Smooth muscle cell (in vitro differentiated cells): ENCODE measurements around the gene EIF4EBP3. TPM values are rescaled to one million over a fixed set of nuclear protein-coding genes. Genes with fewer than 3 reads are reported as not detected.
A peak's percentile ranks its signal among the peaks of the same experiment; 100 is the strongest.

Experiments
- DNase-seq: peaks from one replicate; lab custom pipeline; 2025; ENCODE audit not compliant: unreplicated experiment; lab: John Stamatoyannopoulos, UW
- H2AFZ ChIP-seq: fragments of 200-600 bp; sonication (generic); 2 replicates; pipeline ENCODE4 v1.6.0; 2016; ENCODE audit warnings: antibody characterized with exemption, low read depth, mild to moderate bottlenecking
- H3F3A ChIP-seq: fragments of 200-600 bp; sonication (generic); 2 replicates; pipeline ENCODE4 v1.6.0; 2017; ENCODE audit warnings: antibody characterized with exemption, low read depth
- H3K27ac ChIP-seq: fragments of 200-600 bp; sonication (generic); 2 replicates; pipeline ENCODE4 v1.5.1; 2016; ENCODE audit warnings: low read depth, mild to moderate bottlenecking
- H3K27me3 ChIP-seq: fragments of 200-600 bp; sonication (generic); 2 replicates; pipeline ENCODE4 v1.6.1; 2016; ENCODE audit warnings: low read depth, mild to moderate bottlenecking
- H3K36me3 ChIP-seq: fragments of 200-600 bp; sonication (generic); 2 replicates; pipeline ENCODE4 v1.5.1; 2016; ENCODE audit warnings: low read depth
- H3K4me1 ChIP-seq: fragments of 200-600 bp; sonication (generic); 2 replicates; pipeline ENCODE4 v1.5.1; 2016; ENCODE audit warnings: low read depth
- H3K4me2 ChIP-seq: fragments of 200-600 bp; sonication (generic); 2 replicates; pipeline ENCODE4 v1.6.0; 2016; ENCODE audit warnings: mild to moderate bottlenecking
- H3K4me3 ChIP-seq: fragments of 200-600 bp; sonication (generic); 2 replicates; pipeline ENCODE4 v1.5.1; 2016; ENCODE audit warnings: mild to moderate bottlenecking
- H3K79me2 ChIP-seq: fragments of 200-600 bp; sonication (generic); 2 replicates; pipeline ENCODE4 v1.6.0; 2016; ENCODE audit warnings: low read depth, mild to moderate bottlenecking
- H3K9ac ChIP-seq: fragments of 200-600 bp; sonication (generic); 2 replicates; pipeline ENCODE4 v1.6.0; 2016; ENCODE audit warnings: low read depth
- H3K9me3 ChIP-seq: fragments of 200-600 bp; sonication (generic); replicated peaks from 2 replicates; pipeline ENCODE4 v1.5.1; 2016; ENCODE audit warnings: low read depth
- H4K20me1 ChIP-seq: fragments of 200-600 bp; sonication (generic); 2 replicates; pipeline ENCODE4 v1.6.0; 2016; ENCODE audit warnings: low read depth
- CTCF ChIP-seq: fragments of 200-600 bp; sonication (generic); IDR thresholded peaks from 2 replicates; pipeline ENCODE4 v1.5.1; 2017; ENCODE audit warnings: borderline replicate concordance, mild to moderate bottlenecking, antibody characterized with exemption; ENCODE audit not compliant: insufficient read depth, poor library complexity, severe bottlenecking
- WGBS: methylation state at CpG from one replicate; pipeline ENCODE4 v1.1.7; 2016; ENCODE audit warnings: low lambda C conversion rate; 5-methylcytosine and 5-hydroxymethylcytosine counted together
- polyA plus RNA-seq: library from polyadenylated mRNA; unstranded; fragments of >200 nt; fragmentation: Nextera tagmentation; extraction: Ambion mirVana; gene quantifications from 2 replicates; pipeline ENCODE4 v1.2.1, GENCODE V29; 2016
- total RNA-seq: library from RNA; depleted of rRNA; stranded (reverse); fragments of >200 nt; gene quantifications from 2 replicates; pipeline ENCODE4 v1.2.3, GENCODE V29; 2014

EIF4EBP3 gene
- total and polyA plus RNA-seq, 2 experiments from 2014 or later: 3.4 TPM; not detected in 1

GRCh38 chr5:140561753-140562523, 14.5 kb downstream of the EIF4EBP3 start:
- Histone ChIP-seq H3K27ac (no peak overlapping the region), H3K9me3 (no peaks in the 10 kb centered on the region), H3K79me2 (peaks cover 28% of the 10 kb centered on the region), H3K36me3 (no peaks in the 10 kb centered on the region), H3K27me3 (no peaks in the 10 kb centered on the region), H3K9ac (no peak overlapping the region), H4K20me1 (no peaks in the 10 kb centered on the region), H3K4me1 (peaks cover 14% of the 10 kb centered on the region), H3F3A (no peaks in the 10 kb centered on the region), H2AFZ (no peak overlapping the region), H3K4me2 (no peak overlapping the region), H3K4me3 (no peak overlapping the region)
- DNase-seq: no peak
- 98% methylated on average over 10 of the region's 10 CpGs for WGBS
- TF ChIP-seq CTCF: no peak

GRCh38 chr5:140563596-140563995, 16.1 kb downstream of the EIF4EBP3 start:
- Histone ChIP-seq H4K20me1 (no peaks in the 10 kb centered on the region), H3K9me3 (no peaks in the 10 kb centered on the region), H3K4me2 (peak overlapping the region; percentile 95), H3K4me3 (peak overlapping the region; percentile 68), H2AFZ (no peak overlapping the region), H3F3A (no peaks in the 10 kb centered on the region), H3K4me1 (peaks cover 14% of the 10 kb centered on the region), H3K27me3 (no peaks in the 10 kb centered on the region), H3K36me3 (no peaks in the 10 kb centered on the region), H3K9ac (peak overlapping the region; percentile 93), H3K79me2 (peaks cover 25% of the 10 kb centered on the region), H3K27ac (peak overlapping the region; percentile 84)
- WGBS: 88% methylated on average over 8 of the region's 8 CpGs
- no peak for DNase-seq
- TF ChIP-seq CTCF: no peak

- H3K27me3 ChIP-seq: no peaks in the 10 kb centered on the region
- H3K4me3 ChIP-seq: peak within 1 kb of the TSS; percentile 68
- peak within 1 kb of the TSS; percentile 95 for H3K4me2 ChIP-seq
- peaks cover 25% of the 10 kb centered on the region for H3K79me2 ChIP-seq
- H3K9me3 ChIP-seq: no peaks in the 10 kb centered on the region
- peak within 1 kb of the TSS; percentile 93 for H3K9ac ChIP-seq
- peak; percentile 91 for DNase-seq
- H3K36me3 ChIP-seq: no peaks in the 10 kb centered on the region
- H2AFZ ChIP-seq: peak within 1 kb of the TSS; percentile 88
- WGBS: 1% methylated on average over 64 of the region's 74 CpGs
- H4K20me1 ChIP-seq: no peaks in the 10 kb centered on the region
- H3K27ac ChIP-seq: peak within 1 kb of the TSS; percentile 84
- no peaks in the 10 kb centered on the region for H3F3A ChIP-seq
- no peak for TF ChIP-seq CTCF
- H3K4me1 ChIP-seq: peaks cover 14% of the 10 kb centered on the region
Observed at GRCh38 chr5:140564196-140565023, 16.9 kb downstream of the EIF4EBP3 start, which contains the start of the genes APBB3 and SLC35A4. Gene APBB3 (minus strand): TSS chr5:140564598. CDS start chr5:140564245, 353 bp downstream. Gene SLC35A4 (plus strand): TSS chr5:140564828. CDS start chr5:140567170, 2,342 bp downstream.
